Left ventricle myocardium inferior (tissue), 1 donor: Measurements from ENCODE around the gene PCBP1. TPM values are rescaled to one million over a fixed set of nuclear protein-coding genes. Genes with fewer than 3 reads are reported as not detected.

ENCODE experiments used
- DNase-seq: peaks from one replicate; pipeline ENCODE4 v3.0.0-alpha.2; 2020
- H3K27ac ChIP-seq: fragments of 200-600 bp; replicated peaks from 2 replicates; pipeline ENCODE4 v1.8.0; 2021
- H3K27me3 ChIP-seq: fragments of 200-600 bp; 2 replicates; pipeline ENCODE4 v1.8.0; 2021; ENCODE audit warnings: low read depth
- H3K36me3 ChIP-seq: fragments of 200-600 bp; 2 replicates; pipeline ENCODE4 v1.8.0; 2021
- H3K4me1 ChIP-seq: fragments of 200-600 bp; 2 replicates; pipeline ENCODE4 v1.8.0; 2021
- H3K4me3 ChIP-seq: fragments of 200-600 bp; 2 replicates; pipeline ENCODE4 v1.8.0; 2021; ENCODE audit warnings: mild to moderate bottlenecking, moderate library complexity
- H3K9me3 ChIP-seq: fragments of 200-600 bp; replicated peaks from 2 replicates; pipeline ENCODE4 v1.8.0; 2021
- intact Hi-C: fragments of 100-400 bp; cut with micrococcal nuclease; formaldehyde crosslinking; loops from one replicate; pipeline ENCODE4 v1.11.0; 2022
- total RNA-seq: library from RNA; stranded (reverse); fragmentation: NEBNext Ultra II Directional; extraction: Animal tissue kit (Norgen Biotek cat#: 25700); gene quantifications from one replicate; pipeline ENCODE4 v1.2.1, GENCODE V29; 2021
- TF ChIP-seq, protein P1 (sequence below): fragments of 200-600 bp; IDR thresholded peaks from 2 replicates; pipeline ENCODE4 v1.8.0; 2021; ENCODE audit warnings: antibody characterized with exemption, mild to moderate bottlenecking, borderline replicate concordance
- donor health status: DM: no; HTN: yes; CAD: no; lungs with severe emphysema.

The PCBP1 gene
- total RNA-seq, 1 donor from 2014 or later: 205 TPM

DNA sequence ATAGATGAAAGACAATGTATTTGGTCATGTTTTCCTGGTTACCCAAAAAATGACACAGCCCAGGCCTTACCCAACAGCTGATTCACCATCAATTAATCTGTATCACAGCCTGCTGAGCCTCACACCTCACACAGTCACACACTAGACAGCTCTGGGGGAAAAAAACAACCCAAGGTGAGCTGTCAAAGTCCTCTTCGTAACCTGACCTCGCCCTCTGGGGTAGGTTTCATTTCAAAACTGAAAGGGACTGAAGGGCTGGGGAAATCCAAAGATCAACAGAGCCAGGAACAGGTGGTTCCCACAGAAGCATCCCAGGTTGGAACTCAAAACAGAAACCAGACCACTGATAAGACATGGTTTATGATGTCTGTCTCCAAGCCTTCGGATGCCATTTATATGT is 18.2 kb upstream of the PCBP1 start:
- Histone ChIP-seq H3K36me3 (peaks cover 39% of the 10 kb centered on the region), H3K27me3 (no peaks in the 10 kb centered on the region), H3K4me3 (no peak overlapping the region), H3K27ac (peak overlapping the region; percentile 28), H3K4me1 (peaks cover 24% of the 10 kb centered on the region), H3K9me3 (no peaks in the 10 kb centered on the region)
- TF ChIP-seq, protein P1, sequence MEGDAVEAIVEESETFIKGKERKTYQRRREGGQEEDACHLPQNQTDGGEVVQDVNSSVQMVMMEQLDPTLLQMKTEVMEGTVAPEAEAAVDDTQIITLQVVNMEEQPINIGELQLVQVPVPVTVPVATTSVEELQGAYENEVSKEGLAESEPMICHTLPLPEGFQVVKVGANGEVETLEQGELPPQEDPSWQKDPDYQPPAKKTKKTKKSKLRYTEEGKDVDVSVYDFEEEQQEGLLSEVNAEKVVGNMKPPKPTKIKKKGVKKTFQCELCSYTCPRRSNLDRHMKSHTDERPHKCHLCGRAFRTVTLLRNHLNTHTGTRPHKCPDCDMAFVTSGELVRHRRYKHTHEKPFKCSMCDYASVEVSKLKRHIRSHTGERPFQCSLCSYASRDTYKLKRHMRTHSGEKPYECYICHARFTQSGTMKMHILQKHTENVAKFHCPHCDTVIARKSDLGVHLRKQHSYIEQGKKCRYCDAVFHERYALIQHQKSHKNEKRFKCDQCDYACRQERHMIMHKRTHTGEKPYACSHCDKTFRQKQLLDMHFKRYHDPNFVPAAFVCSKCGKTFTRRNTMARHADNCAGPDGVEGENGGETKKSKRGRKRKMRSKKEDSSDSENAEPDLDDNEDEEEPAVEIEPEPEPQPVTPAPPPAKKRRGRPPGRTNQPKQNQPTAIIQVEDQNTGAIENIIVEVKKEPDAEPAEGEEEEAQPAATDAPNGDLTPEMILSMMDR: no peak
- intact Hi-C loops: no loop called here
- DNase-seq: no peak

DNA sequence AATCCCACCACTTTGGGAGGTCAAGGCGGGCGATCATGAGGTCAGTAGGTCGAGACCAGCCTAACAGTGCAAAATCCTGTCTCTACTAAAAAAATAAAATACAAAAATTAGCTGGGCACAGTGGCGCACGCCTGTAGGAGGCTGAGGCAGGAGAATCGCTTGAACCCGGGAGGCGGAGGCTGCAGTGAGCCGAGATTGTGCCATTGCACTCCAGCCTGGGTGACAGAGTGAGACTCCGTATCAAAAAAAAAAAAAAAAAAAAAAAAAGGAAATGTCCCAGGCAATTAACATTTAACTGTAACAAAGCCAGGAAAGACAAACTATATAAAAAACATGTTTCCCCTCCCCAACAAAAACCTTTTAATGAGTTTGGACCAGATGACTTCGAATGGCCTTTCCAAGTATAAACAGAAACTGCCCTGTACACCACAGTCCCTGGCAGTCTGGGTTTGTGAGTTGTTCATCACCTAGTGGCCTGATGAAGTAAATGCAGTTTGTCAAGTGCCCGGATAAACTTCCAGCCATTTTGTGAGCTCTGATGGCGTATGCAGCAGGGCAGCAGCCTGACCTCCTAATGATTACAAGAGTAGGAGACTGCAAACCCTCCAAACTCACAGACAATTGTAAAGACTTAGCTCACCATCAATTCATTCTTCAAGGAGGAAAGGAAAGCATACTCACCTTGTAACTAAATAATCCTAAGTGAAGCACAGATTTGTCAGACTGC is 16.6 kb upstream of the PCBP1 start:
- peak overlapping the region; percentile 28 for H3K4me3 ChIP-seq
- no peaks in the 10 kb centered on the region for H3K27me3 ChIP-seq
- peak overlapping the region; percentile 77 for H3K27ac ChIP-seq
- peaks cover 24% of the 10 kb centered on the region for H3K4me1 ChIP-seq
- H3K36me3 ChIP-seq: peaks cover 44% of the 10 kb centered on the region
- intact Hi-C loops: loop anchor here (5.0 kb wide), 1 partner anchor 158 kb away; no protein-coding TSS in a partner anchor
- no peaks in the 10 kb centered on the region for H3K9me3 ChIP-seq
- TF ChIP-seq, protein P1: peak; percentile 86
- DNase-seq: peak; percentile 31

DNA sequence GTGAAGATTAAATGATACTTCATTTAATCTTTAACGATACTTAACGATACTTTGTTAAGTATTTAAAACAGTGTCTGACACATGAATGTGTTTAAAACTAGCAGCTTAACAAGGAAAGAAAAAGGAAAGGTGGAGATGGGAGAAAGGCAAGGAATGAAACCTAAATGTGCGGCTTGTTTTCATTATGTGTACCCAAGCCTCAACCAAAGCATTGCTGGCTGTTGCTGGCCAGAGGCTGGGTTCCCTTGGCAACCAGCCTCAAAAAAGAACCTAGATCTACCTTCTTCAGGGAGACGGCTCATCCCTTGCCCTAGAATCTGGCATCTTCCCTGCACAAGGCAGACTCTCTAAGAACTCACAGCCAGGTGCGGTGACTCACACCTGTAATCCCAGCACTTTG is 13.8 kb upstream of the PCBP1 start:
- Histone ChIP-seq H3K27me3 (no peaks in the 10 kb centered on the region), H3K4me1 (peaks cover 26% of the 10 kb centered on the region), H3K36me3 (peaks cover 55% of the 10 kb centered on the region), H3K4me3 (no peak overlapping the region), H3K9me3 (no peaks in the 10 kb centered on the region), H3K27ac (no peak overlapping the region)
- TF ChIP-seq, protein P1: no peak
- no peak for DNase-seq
- intact Hi-C loops: loop anchor here (5.0 kb wide), 1 partner anchor 161 kb away; no protein-coding TSS in a partner anchor

DNA sequence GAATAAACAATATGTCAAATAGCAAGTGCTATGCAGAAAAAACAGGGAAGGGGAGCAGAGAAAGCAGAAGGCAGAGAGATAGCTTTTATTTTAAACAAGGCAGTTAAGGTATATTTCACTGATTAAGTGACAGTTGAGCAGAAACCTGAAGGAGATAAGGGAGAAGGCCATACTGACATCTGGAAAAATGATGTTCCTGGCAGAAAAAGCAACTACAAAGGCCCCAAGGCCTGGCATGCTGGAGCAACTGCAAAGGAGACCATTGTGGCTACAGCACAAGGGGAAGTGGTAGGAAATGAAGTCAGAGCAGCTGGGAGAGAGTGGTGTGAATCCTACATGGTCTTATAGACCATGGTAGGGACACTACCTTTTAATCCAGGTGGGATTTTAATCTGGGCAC is 8.9 kb upstream of the PCBP1 start:
- TF ChIP-seq, protein P1: no peak
- Histone ChIP-seq H3K27ac (peak overlapping the region; percentile 9), H3K27me3 (no peaks in the 10 kb centered on the region), H3K9me3 (no peaks in the 10 kb centered on the region), H3K4me1 (peaks cover 9% of the 10 kb centered on the region), H3K4me3 (no peak overlapping the region), H3K36me3 (peaks cover 94% of the 10 kb centered on the region)
- intact Hi-C loops: no loop called here
- DNase-seq: no peak

DNA sequence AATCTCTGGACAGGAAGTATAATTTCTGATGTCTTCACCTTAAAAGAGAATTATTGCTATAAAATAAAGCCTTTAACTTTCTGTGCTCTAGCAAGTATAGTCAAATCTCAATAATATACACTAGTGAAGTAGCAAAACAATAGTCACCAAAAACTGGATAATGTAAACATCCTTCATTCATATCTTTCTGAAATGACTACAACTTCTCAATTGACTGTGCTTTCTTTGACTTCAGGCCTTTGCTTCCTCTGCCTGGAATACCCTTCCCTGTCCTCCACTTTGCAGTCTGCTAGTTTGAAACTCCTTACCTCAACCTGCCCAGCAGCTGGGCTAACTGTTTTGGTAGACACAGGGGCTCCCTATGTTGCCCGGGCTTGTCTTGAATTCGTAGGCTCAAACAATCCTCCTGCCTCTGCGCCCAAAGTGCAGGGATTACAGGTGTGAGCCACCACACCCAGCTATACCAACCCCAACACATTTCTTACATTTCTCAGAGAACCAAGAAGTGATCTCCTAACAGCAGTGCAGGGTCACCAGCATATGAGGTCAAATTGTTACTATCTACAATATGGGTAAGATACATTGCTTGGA is 6.6 kb upstream of the PCBP1 start:
- H3K27me3 ChIP-seq: no peaks in the 10 kb centered on the region
- peaks cover 31% of the 10 kb centered on the region for H3K4me1 ChIP-seq
- H3K36me3 ChIP-seq: peaks cover 84% of the 10 kb centered on the region
- no peak for DNase-seq
- intact Hi-C loops: no loop called here
- no peak overlapping the region for H3K27ac ChIP-seq
- no peaks in the 10 kb centered on the region for H3K9me3 ChIP-seq
- TF ChIP-seq, protein P1: no peak
- H3K4me3 ChIP-seq: no peak overlapping the region
